ENCODE measurements around the gene BCAS1. TPM values are rescaled to one million over a fixed set of nuclear protein-coding genes. Genes with fewer than 3 reads are reported as not detected.

The BCAS1 gene
- total RNA-seq, 2 experiments from 2014 or later, result 0.16 to 0.19 TPM

DNA sequence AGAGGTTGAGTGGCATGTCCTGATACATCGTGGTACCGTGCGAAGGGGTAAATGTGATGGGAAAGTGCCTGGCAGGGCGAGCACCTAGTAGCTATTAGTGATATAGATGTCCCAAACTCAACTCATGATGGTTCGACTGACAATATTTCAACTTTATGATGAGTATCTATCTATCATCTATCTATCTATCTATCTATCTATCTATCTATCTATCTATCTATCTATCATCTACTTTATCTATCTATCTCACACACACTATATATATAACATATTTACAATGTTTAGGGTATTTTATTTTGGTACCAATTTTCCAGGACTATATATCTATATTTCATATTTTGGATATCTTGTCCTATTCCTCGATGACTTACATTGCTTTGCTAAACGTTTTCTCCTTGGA, 5.5 kb downstream of the BCAS1 start:
- H3K36me3 ChIP-seq (ENCODE audit: insufficient read depth, low read length), result no peaks in the 10 kb centered on the region
- ChIA-PET POLR2A (interaction anchor here (0.5 to 1.2 kb wide), 2 partner anchors 20 to 109 kb away, joined by 3 read pairs; no protein-coding TSS in a partner anchor), CTCF (ENCODE audit: unreplicated experiment) (no interaction called here)
- no peaks in the 10 kb centered on the region for H4K20me1 ChIP-seq (ENCODE audit: insufficient read depth, low read length)
- no peaks in the 10 kb centered on the region for H3K9me3 ChIP-seq (ENCODE audit: low read length)
- no peak overlapping the region for H3K4me2 ChIP-seq (ENCODE audit: low read length)
- intact Hi-C loops (cut with micrococcal nuclease; ENCODE audit: unreplicated experiment), result loop anchor here (10.0 kb wide), 1 partner anchor 500 kb away; no protein-coding TSS in a partner anchor
- no peaks in the 10 kb centered on the region for H3K79me2 ChIP-seq (ENCODE audit: insufficient read depth, low read depth, low read length)
- no TSS peak for BruUV-seq (replicated peaks)
- no peak overlapping the region for H2AFZ ChIP-seq (ENCODE audit: low read length)
- TF ChIP-seq EZH2phosphoT487 (IDR thresholded peaks at IDR 0.05; ENCODE audit: borderline replicate concordance, low read depth, low read length), result no peak
- TF ChIP-seq, protein P1, sequence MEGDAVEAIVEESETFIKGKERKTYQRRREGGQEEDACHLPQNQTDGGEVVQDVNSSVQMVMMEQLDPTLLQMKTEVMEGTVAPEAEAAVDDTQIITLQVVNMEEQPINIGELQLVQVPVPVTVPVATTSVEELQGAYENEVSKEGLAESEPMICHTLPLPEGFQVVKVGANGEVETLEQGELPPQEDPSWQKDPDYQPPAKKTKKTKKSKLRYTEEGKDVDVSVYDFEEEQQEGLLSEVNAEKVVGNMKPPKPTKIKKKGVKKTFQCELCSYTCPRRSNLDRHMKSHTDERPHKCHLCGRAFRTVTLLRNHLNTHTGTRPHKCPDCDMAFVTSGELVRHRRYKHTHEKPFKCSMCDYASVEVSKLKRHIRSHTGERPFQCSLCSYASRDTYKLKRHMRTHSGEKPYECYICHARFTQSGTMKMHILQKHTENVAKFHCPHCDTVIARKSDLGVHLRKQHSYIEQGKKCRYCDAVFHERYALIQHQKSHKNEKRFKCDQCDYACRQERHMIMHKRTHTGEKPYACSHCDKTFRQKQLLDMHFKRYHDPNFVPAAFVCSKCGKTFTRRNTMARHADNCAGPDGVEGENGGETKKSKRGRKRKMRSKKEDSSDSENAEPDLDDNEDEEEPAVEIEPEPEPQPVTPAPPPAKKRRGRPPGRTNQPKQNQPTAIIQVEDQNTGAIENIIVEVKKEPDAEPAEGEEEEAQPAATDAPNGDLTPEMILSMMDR (conservative IDR thresholded peaks at IDR 0.05; ENCODE audit: low read length), result no peak
- no peaks in the 10 kb centered on the region for H3K9me2 ChIP-seq (ENCODE audit: insufficient read depth, low read length)
- no peak overlapping the region for H3K4me3 ChIP-seq (ENCODE audit: low read depth, low read length, poor library complexity, severe bottlenecking)
- no peak for DNase-seq (ENCODE audit: low spot score)
- no peak overlapping the region for H3K27ac ChIP-seq (ENCODE audit: low read depth, low read length, poor library complexity, severe bottlenecking)
- H3K4me1 ChIP-seq (ENCODE audit: insufficient read depth, low read length, poor library complexity, severe bottlenecking), result no peaks in the 10 kb centered on the region

DNA sequence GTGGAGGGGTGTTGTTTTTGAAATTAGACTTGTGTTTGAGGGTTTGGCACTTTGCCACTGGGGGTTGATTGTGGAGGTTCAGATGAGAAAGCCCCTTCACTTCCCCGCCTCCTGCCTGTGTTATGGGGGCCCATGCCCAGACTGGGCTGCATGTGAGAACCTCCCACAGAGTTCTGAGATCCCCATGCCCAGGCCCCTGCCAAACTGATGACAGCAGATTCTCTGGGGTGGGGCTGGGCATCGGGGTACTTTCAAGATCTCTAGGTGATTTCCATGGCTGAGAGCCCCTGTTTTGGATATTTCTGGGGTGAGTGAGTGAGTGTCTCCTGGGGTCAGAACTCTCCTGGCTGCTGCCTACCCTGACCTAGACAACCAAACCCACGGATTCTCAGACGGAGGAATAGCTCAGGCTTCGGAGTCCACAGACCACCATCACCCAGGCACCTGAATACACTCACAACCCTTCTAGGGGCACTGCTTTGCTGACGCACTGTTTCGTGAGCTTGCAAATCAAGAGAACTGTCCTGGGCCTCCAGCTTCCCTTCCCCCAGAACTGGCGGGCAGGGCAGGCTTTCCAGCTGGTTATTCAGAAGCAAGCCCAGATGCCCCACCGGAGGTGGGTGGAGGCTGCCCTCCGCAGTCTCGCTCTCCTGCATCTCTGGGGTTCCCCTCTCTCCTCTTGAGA, 6.3 kb downstream of the BCAS1 start:
- Histone ChIP-seq H3K27ac (ENCODE audit: low read depth, low read length, poor library complexity, severe bottlenecking) (no peak overlapping the region), H3K4me3 (ENCODE audit: low read depth, low read length, poor library complexity, severe bottlenecking) (no peak overlapping the region), H3K9me2 (ENCODE audit: insufficient read depth, low read length) (no peaks in the 10 kb centered on the region), H2AFZ (ENCODE audit: low read length) (no peak overlapping the region), H3K4me2 (ENCODE audit: low read length) (peak overlapping the region; percentile 26; the same call in 1 of the 2 replicates), H3K36me3 (ENCODE audit: insufficient read depth, low read length) (no peaks in the 10 kb centered on the region), H3K4me1 (ENCODE audit: insufficient read depth, low read length, poor library complexity, severe bottlenecking) (no peaks in the 10 kb centered on the region), H3K9me3 (ENCODE audit: low read length) (no peaks in the 10 kb centered on the region), H3K79me2 (ENCODE audit: insufficient read depth, low read depth, low read length) (no peaks in the 10 kb centered on the region), H4K20me1 (ENCODE audit: insufficient read depth, low read length) (no peaks in the 10 kb centered on the region)
- intact Hi-C loops (cut with micrococcal nuclease; ENCODE audit: unreplicated experiment), result loop anchor here (2.0 to 10.0 kb wide), 2 partner anchors 499 to 651 kb away; no protein-coding TSS in a partner anchor
- no peak for TF ChIP-seq EZH2phosphoT487 (IDR thresholded peaks at IDR 0.05; ENCODE audit: borderline replicate concordance, low read depth, low read length)
- TF ChIP-seq, protein P1 (conservative IDR thresholded peaks at IDR 0.05; ENCODE audit: low read length), result no peak
- DNase-seq (ENCODE audit: low spot score), result no peak
- CTCF ChIA-PET (ENCODE audit: unreplicated experiment), result no interaction called here
- no TSS peak for BruUV-seq (replicated peaks)
- POLR2A ChIA-PET, result interaction anchor here (1.2 kb wide), 1 partner anchor 109 kb away, joined by 3 read pairs; no protein-coding TSS in a partner anchor

DNA sequence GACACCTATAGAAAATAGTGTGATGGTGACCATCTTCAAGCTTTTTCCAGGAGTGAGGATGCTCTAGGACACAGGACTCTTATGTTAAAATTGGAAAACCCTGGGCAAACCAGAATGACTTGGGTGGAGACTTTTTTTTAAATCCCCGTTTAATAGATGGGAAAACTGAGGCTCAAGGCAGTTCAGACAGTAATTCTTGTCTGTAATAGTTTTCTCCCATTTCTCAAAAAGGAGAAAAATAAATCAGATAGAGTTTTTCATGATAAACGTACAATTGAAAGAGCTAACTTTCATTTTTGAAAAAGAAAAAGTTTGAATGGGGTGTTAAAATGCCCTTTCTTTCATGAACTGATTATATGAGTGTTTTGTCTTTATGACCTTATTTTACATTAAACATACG, 6.8 kb downstream of the BCAS1 start:
- H3K79me2 ChIP-seq (ENCODE audit: insufficient read depth, low read depth, low read length), result no peaks in the 10 kb centered on the region
- CTCF ChIA-PET (ENCODE audit: unreplicated experiment), result no interaction called here
- no peak overlapping the region for H3K4me2 ChIP-seq (ENCODE audit: low read length)
- TF ChIP-seq, protein P1 (conservative IDR thresholded peaks at IDR 0.05; ENCODE audit: low read length), result no peak
- TF ChIP-seq EZH2phosphoT487 (IDR thresholded peaks at IDR 0.05; ENCODE audit: borderline replicate concordance, low read depth, low read length), result no peak
- no peak overlapping the region for H3K4me3 ChIP-seq (ENCODE audit: low read depth, low read length, poor library complexity, severe bottlenecking)
- H3K9me3 ChIP-seq (ENCODE audit: low read length), result no peaks in the 10 kb centered on the region
- DNase-seq (ENCODE audit: low spot score), result no peak
- intact Hi-C loops (cut with micrococcal nuclease; ENCODE audit: unreplicated experiment), result loop anchor here (2.0 to 10.0 kb wide), 2 partner anchors 499 to 651 kb away; no protein-coding TSS in a partner anchor
- no TSS peak for BruUV-seq (replicated peaks)
- no peaks in the 10 kb centered on the region for H3K36me3 ChIP-seq (ENCODE audit: insufficient read depth, low read length)
- H3K9me2 ChIP-seq (ENCODE audit: insufficient read depth, low read length), result no peaks in the 10 kb centered on the region
- POLR2A ChIA-PET, result interaction anchor here (1.2 kb wide), 1 partner anchor 108 kb away, joined by 3 read pairs; no protein-coding TSS in a partner anchor
- H3K27ac ChIP-seq (ENCODE audit: low read depth, low read length, poor library complexity, severe bottlenecking), result no peak overlapping the region
- H4K20me1 ChIP-seq (ENCODE audit: insufficient read depth, low read length), result no peaks in the 10 kb centered on the region
- H2AFZ ChIP-seq (ENCODE audit: low read length), result no peak overlapping the region
- H3K4me1 ChIP-seq (ENCODE audit: insufficient read depth, low read length, poor library complexity, severe bottlenecking), result no peaks in the 10 kb centered on the region
